BE2C (cell line): ENCODE measurements around the gene XAB2.
"Not testable (repeated sequence)": the region's sequence is repeated elsewhere in the genome, so short reads cannot be mapped to it uniquely, and the experiment has no call there.

Experiments used
- DNase-seq: peaks from one replicate; pipeline ENCODE4 v3.0.0-alpha.2; 2020
- H3K27me3 ChIP-seq: fragments of 250-450 bp; sonication (Bioruptor Pico); 2 replicates; pipeline ENCODE4 v1.5.1; 2020; ENCODE audit warnings: mild to moderate bottlenecking
- H3K36me3 ChIP-seq: fragments of 250-450 bp; sonication (Bioruptor Pico); 2 replicates; pipeline ENCODE4 v1.5.1; 2020; ENCODE audit warnings: mild to moderate bottlenecking
- H3K4me1 ChIP-seq: fragments of 250-450 bp; sonication (Bioruptor Pico); 2 replicates; pipeline ENCODE4 v1.5.1; 2020
- H3K4me3 ChIP-seq: 2 replicates; pipeline ENCODE4 v1.5.1; 2011; ENCODE audit warnings: low read depth, low read length
- H3K9me3 ChIP-seq: fragments of 250-450 bp; sonication (Bioruptor Pico); 2 replicates; pipeline ENCODE4 v1.5.1; 2020
- CTCF ChIP-seq: IDR thresholded peaks from 2 replicates; pipeline ENCODE4 v1.5.1; 2012; ENCODE audit warnings: mild to moderate bottlenecking, low read depth, low read length

The XAB2 gene

GRCh38 chr19:7645656-7646425 lies 16.5 kb upstream of the XAB2 start:
- Histone ChIP-seq H3K4me1 (no peaks in the 10 kb centered on the region), H3K27me3 (peaks cover 10% of the 10 kb centered on the region), H3K36me3 (no peaks in the 10 kb centered on the region), H3K9me3 (no peaks in the 10 kb centered on the region), H3K4me3 (no peak overlapping the region)
- no peak for DNase-seq
- no peak for TF ChIP-seq CTCF

- Histone ChIP-seq H3K4me3 (no peak overlapping the region), H3K36me3 (no peaks in the 10 kb centered on the region)
Measured at GRCh38 chr19:7645163-7645562, 15.8 kb upstream of the XAB2 start.

GRCh38 chr19:7644550-7644877 lies 15.2 kb upstream of the XAB2 start:
- Histone ChIP-seq H3K9me3 (no peaks in the 10 kb centered on the region), H3K4me3 (no peak overlapping the region), H3K4me1 (no peaks in the 10 kb centered on the region), H3K27me3 (peaks cover 4% of the 10 kb centered on the region; the same call in 1 of the 2 replicates), H3K36me3 (no peaks in the 10 kb centered on the region)
- no peak for TF ChIP-seq CTCF
- DNase-seq: no peak

More at GRCh38 chr19:7645163-7645562, 15.8 kb upstream of the XAB2 start:
- no peak for TF ChIP-seq CTCF
- DNase-seq: no peak
- Histone ChIP-seq H3K4me1 (no peaks in the 10 kb centered on the region), H3K27me3 (peaks cover 4% of the 10 kb centered on the region; the same call in 1 of the 2 replicates), H3K9me3 (no peaks in the 10 kb centered on the region)

GRCh38 chr19:7643629-7644549 lies 14.5 kb upstream of the XAB2 start:
- not testable (repeated sequence) for H3K27me3 ChIP-seq

GRCh38 chr19:7643031-7643415 lies 13.7 kb upstream of the XAB2 start:
- TF ChIP-seq CTCF: no peak
- Histone ChIP-seq H3K9me3 (no peaks in the 10 kb centered on the region), H3K4me1 (no peaks in the 10 kb centered on the region), H3K36me3 (no peaks in the 10 kb centered on the region), H3K4me3 (no peak overlapping the region), H3K27me3 (peaks cover 8% of the 10 kb centered on the region)
- DNase-seq: no peak

More at GRCh38 chr19:7643629-7644549, 14.5 kb upstream of the XAB2 start:
- H3K4me3 ChIP-seq, H3K4me1 ChIP-seq, DNase-seq, H3K9me3 ChIP-seq, H3K36me3 ChIP-seq: not testable (repeated sequence)

- Histone ChIP-seq H3K36me3 (no peaks in the 10 kb centered on the region), H3K9me3 (no peaks in the 10 kb centered on the region), H3K27me3 (peaks cover 13% of the 10 kb centered on the region), H3K4me3 (no peak overlapping the region), H3K4me1 (no peaks in the 10 kb centered on the region)
- TF ChIP-seq CTCF: no peak
- DNase-seq: no peak
Measured at GRCh38 chr19:7642295-7643030, 13.1 kb upstream of the XAB2 start.
